ENCODE measurements around the gene CBX3.

DNA sequence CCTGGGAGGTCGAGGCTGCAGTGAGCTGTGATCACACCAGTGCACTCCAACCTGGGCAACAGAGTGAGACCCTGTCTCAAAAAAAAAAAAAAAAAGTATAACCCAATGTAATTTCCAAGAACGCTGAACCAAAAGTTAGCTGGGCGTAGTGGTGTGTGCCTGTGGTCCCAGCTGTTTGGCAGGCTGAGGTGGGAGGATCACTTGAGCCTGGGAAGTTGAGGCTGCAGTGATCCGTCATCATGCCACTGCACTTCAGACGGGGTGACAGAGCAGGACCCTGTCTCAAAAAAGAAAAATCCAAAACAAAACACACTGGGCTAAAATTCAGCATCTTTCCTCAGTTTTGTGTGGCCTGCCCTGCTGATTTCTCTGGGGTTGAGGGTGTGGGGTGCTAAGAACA, 22.1 kb upstream of the CBX3 start:
- TF ChIP-seq, protein P1, sequence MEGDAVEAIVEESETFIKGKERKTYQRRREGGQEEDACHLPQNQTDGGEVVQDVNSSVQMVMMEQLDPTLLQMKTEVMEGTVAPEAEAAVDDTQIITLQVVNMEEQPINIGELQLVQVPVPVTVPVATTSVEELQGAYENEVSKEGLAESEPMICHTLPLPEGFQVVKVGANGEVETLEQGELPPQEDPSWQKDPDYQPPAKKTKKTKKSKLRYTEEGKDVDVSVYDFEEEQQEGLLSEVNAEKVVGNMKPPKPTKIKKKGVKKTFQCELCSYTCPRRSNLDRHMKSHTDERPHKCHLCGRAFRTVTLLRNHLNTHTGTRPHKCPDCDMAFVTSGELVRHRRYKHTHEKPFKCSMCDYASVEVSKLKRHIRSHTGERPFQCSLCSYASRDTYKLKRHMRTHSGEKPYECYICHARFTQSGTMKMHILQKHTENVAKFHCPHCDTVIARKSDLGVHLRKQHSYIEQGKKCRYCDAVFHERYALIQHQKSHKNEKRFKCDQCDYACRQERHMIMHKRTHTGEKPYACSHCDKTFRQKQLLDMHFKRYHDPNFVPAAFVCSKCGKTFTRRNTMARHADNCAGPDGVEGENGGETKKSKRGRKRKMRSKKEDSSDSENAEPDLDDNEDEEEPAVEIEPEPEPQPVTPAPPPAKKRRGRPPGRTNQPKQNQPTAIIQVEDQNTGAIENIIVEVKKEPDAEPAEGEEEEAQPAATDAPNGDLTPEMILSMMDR (IDR thresholded peaks at IDR 0.05), result no peak
- TF ChIP-seq EP300 (IDR thresholded peaks at IDR 0.05), result no peak
